Calu3 (cell line): ENCODE data around the gene PDE4B. TPM values are rescaled to one million over a fixed set of nuclear protein-coding genes. Genes with fewer than 3 reads are reported as not detected.
A peak's percentile ranks its signal among the peaks of the same experiment; 100 is the strongest.

Experiments
- BruUV-seq: library from RNA; stranded (reverse); fragments of 400-500 nt; replicated peaks from 2 replicates; lab custom pipeline; 2021; lab: Mats Ljungman, UMichigan
- CTCF ChIA-PET: fragments of 300-600 bp; sonication (Branson Sonifier 250); formaldehyde crosslinking; loops from one replicate; lab custom pipeline; 2022; ENCODE audit warnings: antibody characterized with exemption; lab: Charles Lee
- DNase-seq: peaks from one replicate; pipeline ENCODE4 v3.0.0; 2022
- H3K27ac Mint-ChIP-seq: one replicate; pipeline ENCODE4 v1.8.0; 2022; ENCODE audit warnings: mixed read lengths; ENCODE audit not compliant: unreplicated experiment
- H3K27me3 Mint-ChIP-seq: one replicate; pipeline ENCODE4 v1.8.0; 2022; ENCODE audit warnings: mixed read lengths; ENCODE audit not compliant: unreplicated experiment
- H3K36me3 Mint-ChIP-seq: one replicate; pipeline ENCODE4 v1.8.0; 2022; ENCODE audit warnings: mild to moderate bottlenecking, moderate library complexity, mixed read lengths; ENCODE audit not compliant: insufficient read depth, unreplicated experiment
- H3K4me1 Mint-ChIP-seq: one replicate; pipeline ENCODE4 v1.8.0; 2022; ENCODE audit warnings: mild to moderate bottlenecking, low read depth, mixed read lengths; ENCODE audit not compliant: unreplicated experiment
- H3K4me3 Mint-ChIP-seq: one replicate; pipeline ENCODE4 v1.8.0; 2022; ENCODE audit warnings: mild to moderate bottlenecking, low read depth, moderate library complexity, mixed read lengths; ENCODE audit not compliant: unreplicated experiment
- H3K9me3 Mint-ChIP-seq: one replicate; pipeline ENCODE4 v1.8.0; 2022; ENCODE audit warnings: low read depth, mixed read lengths; ENCODE audit not compliant: unreplicated experiment
- CTCF ChIP-seq: fragments of 200-600 bp; IDR thresholded peaks from one replicate; pipeline ENCODE4 v1.8.0; 2022; ENCODE audit warnings: antibody characterized with exemption; ENCODE audit not compliant: unreplicated experiment
- intact Hi-C: fragments of 100-400 bp; cut with micrococcal nuclease; formaldehyde crosslinking; loops from one replicate; pipeline ENCODE4 v1.10.0; 2022; ENCODE audit not compliant: unreplicated experiment
- total RNA-seq: library from RNA; stranded (reverse); gene quantifications from 2 replicates; pipeline ENCODE4 v1.2.3, GENCODE V29; 2022

The PDE4B gene
- total RNA-seq, 1 experiment from 2014 or later: 2.9 TPM

- CTCF ChIA-PET: no interaction called here
- H3K36me3 Mint-ChIP-seq: no peaks in the 10 kb centered on the region
- intact Hi-C loops: no loop called here
- no peak overlapping the region for H3K4me3 Mint-ChIP-seq
- H3K27ac Mint-ChIP-seq: no peak overlapping the region
- no peak for TF ChIP-seq CTCF
- no peak for DNase-seq
- no peaks in the 10 kb centered on the region for H3K9me3 Mint-ChIP-seq
- H3K27me3 Mint-ChIP-seq: peaks cover 7% of the 10 kb centered on the region
- BruUV-seq: no TSS peak
- H3K4me1 Mint-ChIP-seq: peaks cover 6% of the 10 kb centered on the region
These were observed 154.3 kb downstream of the PDE4B start for GRCh38 chr1:65946960-65947359.

- CTCF ChIA-PET: no interaction called here
- intact Hi-C loops: no loop called here
- no peak for TF ChIP-seq CTCF
- Mint-ChIP-seq H3K27ac (no peak overlapping the region), H3K4me3 (no peak overlapping the region), H3K27me3 (no peaks in the 10 kb centered on the region), H3K36me3 (no peaks in the 10 kb centered on the region), H3K4me1 (peaks cover 6% of the 10 kb centered on the region), H3K9me3 (no peaks in the 10 kb centered on the region)
- peak; percentile 13 for DNase-seq
- no TSS peak for BruUV-seq
These were observed 156.0 kb downstream of the PDE4B start for GRCh38 chr1:65948609-65949229.

DNA sequence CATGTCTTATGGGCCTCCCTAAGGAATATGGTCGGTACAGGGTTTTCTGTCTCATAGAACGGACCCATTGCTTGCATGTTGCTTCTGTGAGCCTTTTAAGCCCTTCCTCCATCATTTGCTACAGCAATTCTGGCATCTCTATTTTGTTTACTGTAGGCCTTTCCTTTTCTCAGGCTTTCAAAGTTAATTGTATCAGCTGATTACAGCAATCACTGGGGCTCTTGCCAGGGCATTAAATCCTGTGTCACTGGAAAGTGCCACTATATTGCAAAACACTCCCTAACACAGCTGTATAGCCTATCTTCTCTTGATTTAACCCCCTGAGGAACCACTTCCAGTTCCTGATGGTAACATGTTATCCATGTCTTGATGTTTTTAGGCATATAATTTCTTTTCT is 156.5 kb downstream of the PDE4B start:
- H3K27ac Mint-ChIP-seq: no peak overlapping the region
- no peaks in the 10 kb centered on the region for H3K36me3 Mint-ChIP-seq
- H3K4me1 Mint-ChIP-seq: peaks cover 6% of the 10 kb centered on the region
- no peak overlapping the region for H3K4me3 Mint-ChIP-seq
- DNase-seq: no peak
- CTCF ChIA-PET: no interaction called here
- no TSS peak for BruUV-seq
- no peaks in the 10 kb centered on the region for H3K9me3 Mint-ChIP-seq
- intact Hi-C loops: no loop called here
- H3K27me3 Mint-ChIP-seq: no peaks in the 10 kb centered on the region
- no peak for TF ChIP-seq CTCF

DNA sequence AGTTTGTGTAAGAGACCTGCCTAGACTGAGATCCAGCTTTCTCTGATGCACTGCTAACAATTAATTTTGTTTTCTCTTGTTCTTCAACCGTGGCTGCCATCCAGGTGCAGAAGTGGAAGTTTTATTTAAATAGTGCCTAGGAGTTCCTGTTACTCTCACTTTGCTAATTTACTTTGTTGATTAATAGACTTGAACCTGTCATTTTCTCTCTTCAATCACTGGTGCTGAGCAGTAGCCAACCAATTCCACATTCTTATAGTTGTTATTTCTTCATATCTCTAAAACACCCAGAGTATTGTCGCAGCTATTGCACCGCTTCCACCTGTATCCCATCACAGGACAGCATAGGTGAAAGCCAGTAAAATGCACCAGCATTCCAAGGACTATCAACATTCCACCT is 157.2 kb downstream of the PDE4B start:
- no peaks in the 10 kb centered on the region for H3K27me3 Mint-ChIP-seq

More for the DNA sequence above, 157.2 kb downstream of the PDE4B start:
- intact Hi-C loops: loop anchor here (10.0 kb wide), 1 partner anchor 715 kb away; no protein-coding TSS in a partner anchor
- Mint-ChIP-seq H3K27ac (no peak overlapping the region), H3K4me1 (peaks cover 10% of the 10 kb centered on the region), H3K36me3 (no peaks in the 10 kb centered on the region), H3K9me3 (no peaks in the 10 kb centered on the region), H3K4me3 (no peak overlapping the region)
- no peak for TF ChIP-seq CTCF
- CTCF ChIA-PET: no interaction called here
- DNase-seq: no peak
- BruUV-seq: no TSS peak
